ENCODE measurements around the gene THPO.

The THPO gene

DNA sequence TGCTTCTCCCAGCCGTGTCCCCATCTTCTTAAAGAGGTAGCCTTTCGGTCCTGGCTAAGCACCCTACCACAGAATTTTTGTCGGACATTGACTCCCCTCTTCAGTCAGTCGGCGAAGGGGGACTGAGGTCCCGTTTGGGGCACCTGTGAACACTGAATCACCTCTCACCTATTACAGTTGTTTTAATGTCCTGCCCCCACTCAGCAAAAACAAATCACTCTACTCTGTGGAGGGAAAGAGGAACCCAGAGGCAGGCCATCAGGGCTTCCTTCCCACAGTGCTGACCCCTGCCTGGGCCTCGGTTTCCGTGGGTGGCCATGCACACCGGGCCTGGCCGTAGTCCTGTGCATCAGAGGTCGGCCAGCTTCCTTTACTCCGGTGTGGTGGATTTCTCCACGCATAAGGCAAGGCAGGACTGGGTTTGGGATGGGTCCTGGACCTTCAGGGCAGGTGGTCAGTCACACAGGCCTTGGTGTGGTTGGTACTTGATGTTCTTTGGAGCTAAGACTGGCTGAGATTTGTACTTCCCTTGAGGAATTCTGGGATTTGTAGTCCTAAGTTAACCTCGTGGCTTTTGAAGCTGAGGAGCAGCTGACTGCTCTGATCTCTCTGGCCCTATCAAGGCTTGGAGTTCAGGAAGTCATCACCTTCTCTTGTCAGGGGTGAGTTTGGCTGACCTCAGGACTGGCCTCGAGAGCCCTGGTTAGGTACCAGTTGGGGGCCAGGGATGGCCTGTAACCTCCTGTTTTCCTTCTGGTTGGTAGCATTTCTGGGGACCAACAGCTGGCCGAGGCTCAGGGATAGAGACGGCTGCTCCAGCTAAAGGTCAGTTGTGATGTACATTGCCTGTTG, 41.2 kb downstream of the THPO start:
- H3K27me3 ChIP-seq (ENCODE audit: low read length) = no peaks in the 10 kb centered on the region
- no peak overlapping the region for H2AFZ ChIP-seq (ENCODE audit: low read depth, low read length, severe bottlenecking)
- peaks cover 16% of the 10 kb centered on the region; the same call in 1 of the 2 replicates for H3K36me3 ChIP-seq (ENCODE audit: low read length)
- TF ChIP-seq CTCF (IDR thresholded peaks at IDR 0.05; ENCODE audit: insufficient read depth, low read length, poor library complexity, severe bottlenecking) = no peak
- TF ChIP-seq EZH2phosphoT487 (conservative IDR thresholded peaks at IDR 0.05; ENCODE audit: low read length) = no peak
- H3F3A ChIP-seq (ENCODE audit: insufficient read depth) = peaks cover 34% of the 10 kb centered on the region
- H3K27ac ChIP-seq (ENCODE audit: low read depth, low read length) = no peak overlapping the region
- peak overlapping the region; percentile 71 for H3K4me2 ChIP-seq (ENCODE audit: low read depth, low read length, poor library complexity, severe bottlenecking)
- peaks cover 3% of the 10 kb centered on the region; the same call in 1 of the 2 replicates for H4K20me1 ChIP-seq (ENCODE audit: low read depth, low read length)
- no peaks in the 10 kb centered on the region for H3K9me3 ChIP-seq (ENCODE audit: insufficient read depth, low read length)
- no peaks in the 10 kb centered on the region for H3K9me2 ChIP-seq (replicated peaks; ENCODE audit: insufficient read depth, low read length)
- H3K79me2 ChIP-seq (ENCODE audit: insufficient read depth, low read length) = no peaks in the 10 kb centered on the region
- H3K9ac ChIP-seq (ENCODE audit: low read length) = peak overlapping the region; percentile 65
- peak overlapping the region; percentile 80 for H3K4me3 ChIP-seq (ENCODE audit: insufficient read depth, low read length, poor library complexity, severe bottlenecking)

GRCh38 chr3:184335661-184336546, 42.1 kb downstream of the THPO start:
- H3K79me2 ChIP-seq (ENCODE audit: insufficient read depth, low read length) = no peaks in the 10 kb centered on the region
- H3K4me3 ChIP-seq (ENCODE audit: insufficient read depth, low read length, poor library complexity, severe bottlenecking) = peak overlapping the region; percentile 80
- H3K9me2 ChIP-seq (replicated peaks; ENCODE audit: insufficient read depth, low read length) = no peaks in the 10 kb centered on the region
- peaks cover 23% of the 10 kb centered on the region; the same call in 1 of the 2 replicates for H3K36me3 ChIP-seq (ENCODE audit: low read length)
- H3K9me3 ChIP-seq (ENCODE audit: insufficient read depth, low read length) = no peaks in the 10 kb centered on the region
- H2AFZ ChIP-seq (ENCODE audit: low read depth, low read length, severe bottlenecking) = peak overlapping the region; percentile 45
- peak overlapping the region; percentile 71 for H3K4me2 ChIP-seq (ENCODE audit: low read depth, low read length, poor library complexity, severe bottlenecking)
- H3K27ac ChIP-seq (ENCODE audit: low read depth, low read length) = peak overlapping the region; percentile 38
- no peak for TF ChIP-seq CTCF (IDR thresholded peaks at IDR 0.05; ENCODE audit: insufficient read depth, low read length, poor library complexity, severe bottlenecking)
- no peak for TF ChIP-seq EZH2phosphoT487 (conservative IDR thresholded peaks at IDR 0.05; ENCODE audit: low read length)
- H3K27me3 ChIP-seq (ENCODE audit: low read length) = no peaks in the 10 kb centered on the region
- peaks cover 3% of the 10 kb centered on the region; the same call in 1 of the 2 replicates for H4K20me1 ChIP-seq (ENCODE audit: low read depth, low read length)
- H3F3A ChIP-seq (ENCODE audit: insufficient read depth) = peaks cover 40% of the 10 kb centered on the region
- peak overlapping the region; percentile 65 for H3K9ac ChIP-seq (ENCODE audit: low read length)

- peak overlapping the region; percentile 80 for H3K4me3 ChIP-seq (ENCODE audit: insufficient read depth, low read length, poor library complexity, severe bottlenecking)
- no peaks in the 10 kb centered on the region for H3K79me2 ChIP-seq (ENCODE audit: insufficient read depth, low read length)
- H3K9me3 ChIP-seq (ENCODE audit: insufficient read depth, low read length) = no peaks in the 10 kb centered on the region
- TF ChIP-seq EZH2phosphoT487 (conservative IDR thresholded peaks at IDR 0.05; ENCODE audit: low read length) = no peak
- no peak for TF ChIP-seq CTCF (IDR thresholded peaks at IDR 0.05; ENCODE audit: insufficient read depth, low read length, poor library complexity, severe bottlenecking)
- H3K9me2 ChIP-seq (replicated peaks; ENCODE audit: insufficient read depth, low read length) = no peaks in the 10 kb centered on the region
- peak overlapping the region; percentile 36 for H3K27ac ChIP-seq (ENCODE audit: low read depth, low read length)
- peaks cover 25% of the 10 kb centered on the region; the same call in 1 of the 2 replicates for H3K36me3 ChIP-seq (ENCODE audit: low read length)
- peak overlapping the region; percentile 71 for H3K4me2 ChIP-seq (ENCODE audit: low read depth, low read length, poor library complexity, severe bottlenecking)
- no peak overlapping the region for H2AFZ ChIP-seq (ENCODE audit: low read depth, low read length, severe bottlenecking)
- peaks cover 3% of the 10 kb centered on the region; the same call in 1 of the 2 replicates for H4K20me1 ChIP-seq (ENCODE audit: low read depth, low read length)
- no peaks in the 10 kb centered on the region for H3K27me3 ChIP-seq (ENCODE audit: low read length)
- peaks cover 45% of the 10 kb centered on the region for H3F3A ChIP-seq (ENCODE audit: insufficient read depth)
- H3K9ac ChIP-seq (ENCODE audit: low read length) = peak overlapping the region; percentile 65
Observed at GRCh38 chr3:184335291-184335660, 42.7 kb downstream of the THPO start.

All from SU-DHL-6 (cell line).